Transverse colon (tissue), 4 donors: ENCODE data around the gene MYO7B.
A peak's percentile ranks its signal among the peaks of the same experiment; 100 is the strongest.

Experiments
- POLR2A ChIP-seq: fragments of 450-650 bp; IDR thresholded peaks from one replicate; pipeline ENCODE4 v1.6.1; 2016; ENCODE audit warnings: antibody characterized with exemption, mild to moderate bottlenecking, moderate library complexity
- POLR2AphosphoS5 ChIP-seq, 3 donors: sonication (generic); formaldehyde crosslinking; IDR thresholded peaks; one replicate each; pipeline ENCODE4 v1.6.1; 2016; ENCODE audit warnings: antibody characterized with exemption in 3 of 3
- TF ChIP-seq, protein P1 (sequence below), 5 experiments: fragments of 200-600 bp in 3 of 5; fragments of 450-650 bp in 2 of 5; sonication (generic) in 3 of 5; IDR thresholded peaks; 1 replicate in 2 of 5; 2 replicates in 3 of 5; pipeline ENCODE4 v1.5.1; 2016 to 2017; ENCODE audit warnings: antibody characterized with exemption in 5 of 5, inconsistent platforms in 3 of 5, mild to moderate bottlenecking in 2 of 5, moderate library complexity in 1 of 5

DNA sequence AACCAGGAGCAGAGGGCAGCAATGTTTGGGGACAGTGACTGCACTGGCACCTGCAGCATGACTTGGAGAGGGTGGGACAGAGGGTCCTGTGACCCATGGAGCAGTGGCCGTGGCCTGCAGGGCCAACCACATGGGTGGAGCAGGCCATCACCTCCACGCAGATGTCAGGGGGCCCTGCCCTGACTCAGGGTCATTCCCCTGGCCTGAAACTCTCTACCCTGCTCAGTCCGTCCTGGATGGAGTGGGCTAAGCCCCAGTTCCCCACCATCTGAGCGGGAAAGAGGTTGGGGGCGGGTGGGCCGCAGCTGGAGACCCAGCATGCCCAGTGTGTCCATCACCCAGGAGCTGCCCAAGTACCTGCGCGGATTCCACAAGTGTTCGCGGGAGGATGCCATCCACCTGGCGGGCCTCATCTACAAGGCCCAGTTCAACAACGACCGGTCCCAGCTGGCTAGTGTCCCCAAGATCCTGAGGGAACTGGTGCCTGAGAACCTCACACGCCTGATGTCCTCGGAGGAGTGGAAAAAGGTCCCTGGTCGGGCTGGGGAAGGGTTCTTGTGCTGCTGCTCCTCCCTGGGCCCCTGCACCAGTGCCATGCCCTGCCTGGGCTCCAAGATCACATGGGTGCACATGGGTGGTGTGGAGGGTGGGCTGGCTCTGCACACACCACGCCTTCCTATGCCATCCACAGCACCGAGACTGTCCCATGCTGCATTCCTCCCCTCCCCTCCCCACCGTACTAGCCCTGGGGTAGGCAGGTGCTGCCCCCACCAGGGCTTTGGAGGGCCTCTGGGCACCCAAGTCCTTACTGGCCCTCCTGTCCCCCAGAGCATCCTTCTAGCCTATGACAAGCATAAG, 100.1 kb downstream of the MYO7B start:
- TF ChIP-seq, protein P1, sequence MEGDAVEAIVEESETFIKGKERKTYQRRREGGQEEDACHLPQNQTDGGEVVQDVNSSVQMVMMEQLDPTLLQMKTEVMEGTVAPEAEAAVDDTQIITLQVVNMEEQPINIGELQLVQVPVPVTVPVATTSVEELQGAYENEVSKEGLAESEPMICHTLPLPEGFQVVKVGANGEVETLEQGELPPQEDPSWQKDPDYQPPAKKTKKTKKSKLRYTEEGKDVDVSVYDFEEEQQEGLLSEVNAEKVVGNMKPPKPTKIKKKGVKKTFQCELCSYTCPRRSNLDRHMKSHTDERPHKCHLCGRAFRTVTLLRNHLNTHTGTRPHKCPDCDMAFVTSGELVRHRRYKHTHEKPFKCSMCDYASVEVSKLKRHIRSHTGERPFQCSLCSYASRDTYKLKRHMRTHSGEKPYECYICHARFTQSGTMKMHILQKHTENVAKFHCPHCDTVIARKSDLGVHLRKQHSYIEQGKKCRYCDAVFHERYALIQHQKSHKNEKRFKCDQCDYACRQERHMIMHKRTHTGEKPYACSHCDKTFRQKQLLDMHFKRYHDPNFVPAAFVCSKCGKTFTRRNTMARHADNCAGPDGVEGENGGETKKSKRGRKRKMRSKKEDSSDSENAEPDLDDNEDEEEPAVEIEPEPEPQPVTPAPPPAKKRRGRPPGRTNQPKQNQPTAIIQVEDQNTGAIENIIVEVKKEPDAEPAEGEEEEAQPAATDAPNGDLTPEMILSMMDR (IDR thresholded peaks at IDR 0.05) = no peak
- no peak for TF ChIP-seq POLR2A
- TF ChIP-seq POLR2AphosphoS5 (IDR thresholded peaks at IDR 0.05) = peak in 1 of 3 donors; percentile 7
